GM21723 (cell line): Measurements from ENCODE around the gene TBC1D4.

Experiments
- ATAC-seq: cut with Tn5 transposase; IDR thresholded peaks from one replicate; pipeline ENCODE4 v1.9.1; 2021; ENCODE audit warnings: mild to moderate bottlenecking, moderate library complexity; ENCODE audit not compliant: unreplicated experiment

Gene TBC1D4

GRCh38 chr13:75486146-75487062 is 4.4 kb upstream of the TBC1D4 start:
- ATAC-seq, result no peak

GRCh38 chr13:75485286-75486062 is 3.5 kb upstream of the TBC1D4 start:
- no peak for ATAC-seq

DNA sequence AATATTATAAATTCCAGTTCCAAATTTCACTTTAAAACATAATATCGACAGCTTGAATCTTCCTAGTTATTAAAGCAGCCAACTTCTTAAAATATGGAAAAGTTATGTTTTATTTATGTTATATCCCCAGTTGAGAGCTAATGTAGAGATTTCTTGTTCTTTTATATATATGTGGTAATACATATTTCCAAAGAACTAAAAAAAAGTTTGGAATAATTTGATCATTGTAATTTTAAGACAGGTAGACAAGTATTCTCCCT is 781 bp upstream of the TBC1D4 start:
- no peak for ATAC-seq

DNA sequence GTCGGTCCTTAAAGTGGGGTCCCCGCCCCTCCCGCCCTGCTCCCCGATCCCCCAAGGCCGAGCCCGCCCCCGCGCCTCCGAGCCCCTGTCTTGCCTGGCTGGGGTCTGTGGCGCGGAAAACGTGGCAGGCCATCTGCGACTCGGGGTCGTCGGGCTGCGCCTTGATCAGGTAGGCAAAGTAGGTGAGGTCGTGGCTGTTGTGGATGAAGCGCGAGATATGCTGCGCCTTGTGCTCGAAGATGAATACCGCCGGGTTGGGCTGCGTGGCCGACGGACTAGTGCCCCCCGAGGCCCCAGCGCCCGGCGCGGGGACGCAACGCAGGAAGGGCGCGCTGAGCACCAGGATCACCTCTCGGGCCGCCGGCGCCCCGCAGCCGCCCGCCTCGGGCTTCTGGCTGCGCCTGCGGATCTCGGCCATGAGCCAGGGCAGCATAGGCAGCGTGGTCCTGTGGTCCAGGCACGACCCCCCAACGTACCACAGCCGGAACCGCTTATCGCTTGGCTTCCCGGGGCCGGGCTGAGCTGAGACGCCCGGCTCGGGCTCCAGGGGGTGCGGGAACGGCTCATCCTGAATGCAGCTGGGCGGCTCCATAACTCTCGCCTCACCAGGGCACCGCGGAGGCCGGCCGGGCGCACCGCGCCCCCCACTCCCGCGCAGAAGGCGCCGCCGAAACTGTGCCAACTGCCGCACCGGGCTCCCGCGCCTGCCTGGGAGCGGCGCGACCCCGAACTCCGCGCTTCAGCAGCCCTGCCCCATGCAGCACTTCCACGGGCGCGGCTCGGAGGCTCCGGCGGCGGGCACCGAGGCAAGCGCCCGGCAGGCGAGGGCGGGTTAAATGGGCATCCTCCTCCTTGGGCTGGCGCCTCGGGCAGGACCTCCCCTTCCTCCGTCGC is 546 bp downstream of the TBC1D4 start:
- peak; percentile 35 for ATAC-seq

DNA sequence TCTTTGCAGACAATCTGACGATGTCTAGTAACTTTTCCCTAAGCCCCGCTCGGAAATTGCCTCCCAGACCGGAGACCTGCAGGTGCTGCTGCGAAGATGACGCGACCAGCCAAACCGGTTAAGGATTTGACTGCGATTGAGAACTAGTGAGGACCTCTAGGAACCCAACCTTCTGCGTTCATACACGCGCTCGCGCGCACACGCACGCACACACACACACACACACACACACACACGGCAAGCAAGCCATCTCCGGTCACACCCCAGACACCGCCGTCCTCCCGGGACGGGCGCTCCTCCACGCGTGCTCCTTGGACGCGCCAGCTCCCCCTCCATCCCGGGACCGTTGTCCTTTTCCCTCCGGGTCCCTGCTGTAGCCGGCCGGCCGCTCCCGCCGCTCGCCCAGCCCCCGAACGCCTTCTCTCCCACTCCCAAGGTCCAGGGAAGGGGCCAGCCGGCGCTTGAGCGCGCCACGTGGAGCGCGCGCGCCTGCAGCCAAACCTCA is 1.2 kb downstream of the TBC1D4 start:
- ATAC-seq, result peak; percentile 7

GRCh38 chr13:75479102-75479740 is 2.7 kb downstream of the TBC1D4 start:
- no peak for ATAC-seq

GRCh38 chr13:75478659-75479058 is 3.3 kb downstream of the TBC1D4 start:
- ATAC-seq, result no peak

DNA sequence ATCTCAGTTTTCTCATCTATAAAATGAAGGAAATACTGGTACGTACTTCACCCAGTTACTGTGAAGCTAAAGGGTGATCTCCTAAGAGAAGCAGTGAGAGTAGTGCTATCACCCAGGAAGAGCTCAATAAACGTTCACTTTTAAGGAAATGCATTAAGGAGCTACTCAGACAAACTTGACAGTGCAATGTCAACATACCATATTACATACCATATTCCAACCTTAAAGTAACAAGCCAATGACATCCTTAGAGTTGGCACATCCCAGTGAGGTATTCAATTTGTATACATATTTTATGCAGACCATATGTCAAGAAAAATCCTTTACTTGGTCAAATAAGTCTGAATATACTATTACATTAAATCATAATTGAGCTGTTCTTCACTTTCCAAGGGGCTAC is 7.0 kb downstream of the TBC1D4 start:
- ATAC-seq, result no peak

- no peak for ATAC-seq
Observed at GRCh38 chr13:75473468-75473867, 8.5 kb downstream of the TBC1D4 start.

GRCh38 chr13:75470676-75471075 is 11.3 kb downstream of the TBC1D4 start:
- ATAC-seq, result no peak

DNA sequence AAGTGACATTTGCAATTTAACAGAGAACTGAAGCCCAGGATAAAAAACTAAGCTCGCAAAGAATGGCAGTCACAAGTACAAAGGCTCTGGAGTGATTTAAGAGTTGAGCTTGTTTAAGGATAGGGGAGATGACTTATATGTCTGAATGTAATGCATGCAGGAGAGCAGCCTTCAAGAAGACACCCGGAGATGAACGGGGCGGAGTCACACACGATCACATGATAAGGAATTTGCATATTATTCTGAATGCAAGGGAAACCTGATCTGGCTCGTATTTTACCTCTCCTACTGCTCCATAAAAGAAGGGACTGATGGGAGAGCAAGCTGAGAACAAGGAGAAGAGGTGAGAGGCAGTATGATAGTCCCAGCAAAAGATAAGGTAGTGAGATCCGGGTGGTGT is 12.9 kb downstream of the TBC1D4 start:
- no peak for ATAC-seq

GRCh38 chr13:75468602-75469001 is 13.4 kb downstream of the TBC1D4 start:
- ATAC-seq, result no peak

- no peak for ATAC-seq
Observed at GRCh38 chr13:75468098-75468497, 13.9 kb downstream of the TBC1D4 start.

GRCh38 chr13:75467040-75467728 is 14.8 kb downstream of the TBC1D4 start:
- ATAC-seq, result no peak

- ATAC-seq, result no peak
Observed at GRCh38 chr13:75465236-75465635, 16.7 kb downstream of the TBC1D4 start.

GRCh38 chr13:75461314-75461713 is 20.7 kb downstream of the TBC1D4 start:
- no peak for ATAC-seq

DNA sequence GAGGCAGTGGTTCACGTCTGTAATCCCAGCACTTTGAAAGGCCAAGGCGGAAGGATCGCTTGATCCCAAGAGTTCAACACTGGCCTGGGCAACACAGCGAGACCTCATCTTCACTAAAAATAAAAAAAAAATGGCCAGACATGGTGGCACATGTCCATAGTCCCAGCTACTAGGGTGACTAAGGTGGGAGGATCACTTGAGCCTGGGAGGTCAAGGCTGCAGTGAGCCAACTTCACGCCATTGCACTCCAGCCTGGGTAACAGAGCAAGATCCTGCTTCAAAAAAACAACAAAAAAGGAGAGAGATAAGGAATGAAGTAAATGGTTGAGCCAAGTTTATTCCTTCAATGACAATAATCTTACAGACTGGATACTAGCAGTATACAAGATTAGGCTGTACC is 21.3 kb downstream of the TBC1D4 start:
- no peak for ATAC-seq

DNA sequence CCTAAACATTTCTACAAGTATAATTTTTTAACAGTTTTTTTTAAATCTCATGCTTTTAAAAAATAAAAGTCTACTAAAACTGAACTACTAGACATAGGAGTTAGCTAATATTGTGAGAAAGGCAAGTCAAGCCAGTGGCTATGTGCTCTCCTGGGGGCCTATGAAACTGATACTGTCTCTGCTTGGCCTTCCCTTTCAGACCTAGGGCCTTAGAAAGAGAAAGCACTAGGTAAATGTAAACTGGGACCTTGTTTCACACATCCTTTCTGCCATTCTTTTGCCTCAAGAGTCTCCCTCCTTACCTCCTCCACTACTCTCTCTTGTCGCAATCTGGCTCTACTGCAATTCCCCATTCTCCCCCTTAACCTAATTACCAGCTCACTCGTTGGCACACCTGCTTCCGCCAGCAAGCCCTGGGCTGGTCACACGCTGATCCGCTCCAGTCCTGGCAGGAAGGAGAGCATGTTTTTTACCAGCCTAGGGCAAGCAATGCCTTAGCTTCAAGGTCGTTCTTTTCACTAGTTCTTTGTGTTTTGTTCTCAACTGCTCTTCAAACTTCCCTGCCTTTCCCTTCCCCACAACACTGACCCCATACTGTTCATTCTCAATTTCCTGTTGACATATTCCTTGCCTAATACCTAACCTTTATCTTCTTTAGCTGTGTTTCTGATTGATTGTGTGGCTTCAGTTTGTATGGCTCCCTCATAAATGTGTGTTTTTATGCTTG is 23.1 kb downstream of the TBC1D4 start:
- peak; percentile 100 for ATAC-seq

DNA sequence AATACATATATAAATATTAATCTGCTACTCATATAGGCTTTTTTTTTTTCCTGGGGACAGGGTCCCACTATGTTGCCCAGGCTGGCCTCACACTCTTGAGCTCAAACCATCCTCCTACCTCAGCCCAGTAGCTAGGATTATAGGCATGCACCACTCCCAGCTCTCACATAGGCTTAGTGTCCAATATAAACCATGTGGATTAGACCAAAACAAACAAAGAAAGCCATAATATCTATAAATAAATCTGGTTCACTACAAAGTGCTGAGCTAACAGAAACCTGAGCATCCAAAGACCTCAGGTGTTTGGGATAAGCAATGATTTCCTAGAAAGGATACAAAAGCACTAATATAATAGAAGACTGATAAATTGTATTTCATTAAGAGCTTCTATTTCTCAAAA is 26.0 kb downstream of the TBC1D4 start:
- ATAC-seq, result no peak
